ENCODE results near the gene NR2F2. TPM values are rescaled to one million over a fixed set of nuclear protein-coding genes. Genes with fewer than 3 reads are reported as not detected.

Gene NR2F2
- total and polyA plus RNA-seq, 2 of the 13 experiments (the other 11 are each of a cell fraction or from before 2014, with no cell fraction given): 3.5 to 4.7 TPM

DNA sequence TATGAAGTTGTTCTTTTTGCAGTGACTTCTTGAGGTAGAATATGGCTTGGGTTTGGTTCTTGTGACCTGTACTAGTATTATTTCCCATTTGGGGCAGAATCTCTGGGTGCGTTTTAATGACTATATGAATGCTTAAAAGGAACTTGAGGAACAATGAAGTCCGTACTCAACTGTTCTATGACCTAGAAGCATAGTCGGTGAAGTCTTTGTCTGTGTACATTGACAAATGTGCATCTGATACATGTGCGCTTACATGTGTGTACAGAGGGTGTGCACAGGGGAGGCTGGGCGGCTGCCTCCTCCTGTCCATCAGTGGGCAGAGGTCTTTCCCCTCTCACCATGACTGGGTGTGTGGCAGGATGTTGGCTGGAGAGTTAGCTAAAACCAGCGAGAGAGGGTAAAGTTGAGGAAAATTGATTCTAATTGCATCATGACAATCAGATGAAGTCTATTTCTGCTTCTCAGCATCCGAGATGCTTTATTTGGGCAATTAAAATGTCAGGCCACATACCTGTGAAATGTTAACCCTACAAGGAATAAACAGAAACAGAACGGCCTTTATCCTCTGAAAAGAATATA lies 1.0 kb upstream of the NR2F2 start:
- no peaks in the 10 kb centered on the region; a peak in 1 of 5 replicates for H3K27me3 ChIP-seq (ENCODE audit: control insufficient read depth in 1 of 2, insufficient read depth in 2 of 2, low read length in 2 of 2)
- no peaks in the 10 kb centered on the region for H3K9me3 ChIP-seq (ENCODE audit: low read length)
- 57% methylated on average over 8 of the region's 8 CpGs for WGBS (ENCODE audit: low lambda C conversion rate)
- H3K9ac ChIP-seq (ENCODE audit: insufficient read depth, low read depth, low read length): peak overlapping the region; percentile 74
- in situ Hi-C loops (cut with HindIII; ENCODE audit: extremely low pct_ligation_motif_present, low pct_unique_long_range_greater_than_20kb) (loop anchor here (5.0 to 25.0 kb wide), 4 partner anchors 67 to 1067 kb away; no protein-coding TSS in a partner anchor), intact Hi-C loops (cut with micrococcal nuclease; ENCODE audit: unreplicated experiment) (loop anchor here (5.0 to 10.0 kb wide), 2 partner anchors 255 to 277 kb away; no protein-coding TSS in a partner anchor)
- CTCF ChIA-PET (ENCODE audit: low intra/inter-chr PET ratio, low total read pairs): no interaction called here
- peaks cover 2 to 5% of the 10 kb centered on the region in 2 experiments; a peak in 1 of 5 replicates for H3K36me3 ChIP-seq (replicated peaks in 1 of 2; ENCODE audit: control insufficient read depth in 1 of 2, insufficient read depth in 2 of 2, low read length in 2 of 2)
- FAIRE-seq: no peak
- ATAC-seq: no peak
- H3K4me3 ChIP-seq (replicated peaks in 1 of 3; ENCODE audit: insufficient read depth in 1 of 3, low read depth in 2 of 3, low read length in 3 of 3): peak overlapping the region; percentile 70 to 82 (median 78)
- H3K4me1 ChIP-seq (ENCODE audit: insufficient read depth, low read length): peaks cover 43% of the 10 kb centered on the region
- peaks cover 9% of the 10 kb centered on the region for H4K20me1 ChIP-seq (ENCODE audit: insufficient read depth, low read length)
- BruUV-seq (replicated peaks): TSS peak; percentile 48
- peak overlapping the region; percentile 64 for H3K27ac ChIP-seq (ENCODE audit: extremely low read length, insufficient read depth, low read length)
- peaks cover 36% of the 10 kb centered on the region for H3K79me2 ChIP-seq (ENCODE audit: insufficient read depth, low read length)
- no peak for TF ChIP-seq SOX5 (CRISPR knock-in tag; IDR thresholded peaks at IDR 0.05; ENCODE audit: borderline replicate concordance)
- TF ChIP-seq SATB2 (CRISPR knock-in tag; IDR thresholded peaks at IDR 0.05): no peak
- no peak for TF ChIP-seq ZNF768 (CRISPR knock-in tag; IDR thresholded peaks at IDR 0.05)
- TF ChIP-seq SCMH1 (CRISPR knock-in tag; IDR thresholded peaks at IDR 0.05; ENCODE audit: borderline replicate concordance): no peak
- no peak for TF ChIP-seq ZNF33A (CRISPR knock-in tag; IDR thresholded peaks at IDR 0.05; ENCODE audit: borderline replicate concordance)
- no peak for TF ChIP-seq TOE1 (CRISPR knock-in tag; IDR thresholded peaks at IDR 0.05)
- no peak for TF ChIP-seq ZNF136 (CRISPR knock-in tag; IDR thresholded peaks at IDR 0.05; ENCODE audit: low read depth)
- no peak for TF ChIP-seq ZNF672 (CRISPR knock-in tag; IDR thresholded peaks at IDR 0.05)
- POLR2A ChIA-PET: interaction anchor here (1.5 kb wide), 1 partner anchor 10 kb away, joined by 16 read pairs; no protein-coding TSS in a partner anchor
- H3K4me2 ChIP-seq (ENCODE audit: low read depth, low read length): peak overlapping the region; percentile 86
- peak overlapping the region; percentile 50 for H2AFZ ChIP-seq (ENCODE audit: low read length)
- DNase-seq (ENCODE audit: low spot score): no peak

DNA sequence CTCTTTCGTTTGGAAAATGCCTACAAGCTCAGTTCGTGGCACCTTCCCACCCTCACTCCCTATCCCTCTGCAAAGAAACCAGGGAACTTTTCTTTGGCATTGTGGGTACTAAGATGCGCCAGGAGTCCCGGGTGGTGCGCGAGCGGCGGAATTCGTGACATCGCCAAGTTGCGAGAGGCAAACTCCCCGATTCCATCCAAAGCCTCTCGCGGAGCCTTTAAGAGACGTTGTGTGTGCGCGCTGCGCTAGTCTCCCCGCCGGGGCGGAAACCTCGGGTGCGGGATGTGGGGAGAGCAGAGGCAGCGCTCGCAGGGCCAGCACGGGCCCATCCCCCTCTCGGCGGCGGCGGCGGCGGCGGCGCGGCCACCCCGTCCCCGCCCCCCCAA lies 443 bp upstream of the NR2F2 start:
- Histone ChIP-seq H3K9ac (ENCODE audit: insufficient read depth, low read depth, low read length) (peak overlapping the region; percentile 74), H3K9me3 (ENCODE audit: low read length) (no peaks in the 10 kb centered on the region), H2AFZ (ENCODE audit: low read length) (peak overlapping the region; percentile 50), H4K20me1 (ENCODE audit: insufficient read depth, low read length) (peaks cover 15% of the 10 kb centered on the region), H3K4me1 (ENCODE audit: insufficient read depth, low read length) (peaks cover 43% of the 10 kb centered on the region), H3K36me3 (replicated peaks in 1 of 2; ENCODE audit: control insufficient read depth in 1 of 2, insufficient read depth in 2 of 2, low read length in 2 of 2) (peaks cover 5% of the 10 kb centered on the region in 2 experiments; a peak in 2 of 5 replicates), H3K27ac (ENCODE audit: extremely low read length, insufficient read depth, low read length) (peak overlapping the region; percentile 64), H3K27me3 (ENCODE audit: control insufficient read depth in 1 of 2, insufficient read depth in 2 of 2, low read length in 2 of 2) (no peaks in the 10 kb centered on the region; a peak in 1 of 5 replicates), H3K4me3 (replicated peaks in 1 of 3; ENCODE audit: insufficient read depth in 1 of 3, low read depth in 2 of 3, low read length in 3 of 3) (peak overlapping the region; percentile 70 to 82 (median 78)), H3K79me2 (ENCODE audit: insufficient read depth, low read length) (peaks cover 42% of the 10 kb centered on the region), H3K4me2 (ENCODE audit: low read depth, low read length) (peak overlapping the region; percentile 86)
- POLR2A ChIA-PET: interaction anchor here (1.0 to 2.8 kb wide), 7 partner anchors 9 to 1486 kb away, joined by 5 to 23 read pairs (median 7); no protein-coding TSS in a partner anchor
- FAIRE-seq (no peak), ATAC-seq (peak; percentile 3), DNase-seq (ENCODE audit: low spot score) (no peak)
- intact Hi-C loops (cut with micrococcal nuclease; ENCODE audit: unreplicated experiment): loop anchor here (1.0 to 5.0 kb wide), 3 partner anchors 9 to 1488 kb away; no protein-coding TSS in a partner anchor
- in situ Hi-C loops (cut with HindIII; ENCODE audit: extremely low pct_ligation_motif_present, low pct_unique_long_range_greater_than_20kb): loop anchor here (10.0 to 25.0 kb wide), 5 partner anchors 155 to 1068 kb away; no protein-coding TSS in a partner anchor
- CTCF ChIA-PET (ENCODE audit: low intra/inter-chr PET ratio, low total read pairs): no interaction called here
- no TSS peak for BruUV-seq (replicated peaks)
- 0% methylated on average over 16 of the region's 37 CpGs for WGBS (ENCODE audit: low lambda C conversion rate)
- peak; percentile 45; the same call in 1 of the 2 replicates for TF ChIP-seq GABPB1 (CRISPR knock-in tag; IDR thresholded peaks at IDR 0.05)
- TF ChIP-seq, protein P1, sequence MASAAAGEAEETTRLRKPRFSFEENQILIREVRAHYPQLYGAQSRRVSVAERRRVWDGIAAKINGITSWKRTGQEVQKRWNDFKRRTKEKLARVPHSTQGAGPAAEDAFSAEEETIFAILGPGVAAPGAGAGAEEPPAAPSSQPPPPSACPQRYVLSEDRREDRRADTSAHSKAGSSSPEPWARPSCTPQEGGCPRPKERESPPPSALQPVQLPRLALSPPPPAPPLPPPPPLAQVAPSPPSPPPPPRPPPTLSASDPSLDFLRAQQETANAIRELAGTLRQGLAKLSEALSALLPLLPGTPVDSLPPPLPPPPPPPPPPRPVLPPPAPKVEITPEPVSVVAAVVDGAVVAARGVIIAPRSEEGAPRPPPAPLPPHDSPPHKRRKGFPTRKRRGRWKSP (CRISPR knock-in tag; IDR thresholded peaks at IDR 0.05): peak; percentile 85; the same call in 1 of the 2 replicates
- no peak for TF ChIP-seq KLF11 (CRISPR knock-in tag; IDR thresholded peaks at IDR 0.05)
- TF ChIP-seq ZNF768 (CRISPR knock-in tag; IDR thresholded peaks at IDR 0.05): 0 out of 2 replicates have a peak, but pooled peaks have one; percentile 12
- TF ChIP-seq, protein P2, sequence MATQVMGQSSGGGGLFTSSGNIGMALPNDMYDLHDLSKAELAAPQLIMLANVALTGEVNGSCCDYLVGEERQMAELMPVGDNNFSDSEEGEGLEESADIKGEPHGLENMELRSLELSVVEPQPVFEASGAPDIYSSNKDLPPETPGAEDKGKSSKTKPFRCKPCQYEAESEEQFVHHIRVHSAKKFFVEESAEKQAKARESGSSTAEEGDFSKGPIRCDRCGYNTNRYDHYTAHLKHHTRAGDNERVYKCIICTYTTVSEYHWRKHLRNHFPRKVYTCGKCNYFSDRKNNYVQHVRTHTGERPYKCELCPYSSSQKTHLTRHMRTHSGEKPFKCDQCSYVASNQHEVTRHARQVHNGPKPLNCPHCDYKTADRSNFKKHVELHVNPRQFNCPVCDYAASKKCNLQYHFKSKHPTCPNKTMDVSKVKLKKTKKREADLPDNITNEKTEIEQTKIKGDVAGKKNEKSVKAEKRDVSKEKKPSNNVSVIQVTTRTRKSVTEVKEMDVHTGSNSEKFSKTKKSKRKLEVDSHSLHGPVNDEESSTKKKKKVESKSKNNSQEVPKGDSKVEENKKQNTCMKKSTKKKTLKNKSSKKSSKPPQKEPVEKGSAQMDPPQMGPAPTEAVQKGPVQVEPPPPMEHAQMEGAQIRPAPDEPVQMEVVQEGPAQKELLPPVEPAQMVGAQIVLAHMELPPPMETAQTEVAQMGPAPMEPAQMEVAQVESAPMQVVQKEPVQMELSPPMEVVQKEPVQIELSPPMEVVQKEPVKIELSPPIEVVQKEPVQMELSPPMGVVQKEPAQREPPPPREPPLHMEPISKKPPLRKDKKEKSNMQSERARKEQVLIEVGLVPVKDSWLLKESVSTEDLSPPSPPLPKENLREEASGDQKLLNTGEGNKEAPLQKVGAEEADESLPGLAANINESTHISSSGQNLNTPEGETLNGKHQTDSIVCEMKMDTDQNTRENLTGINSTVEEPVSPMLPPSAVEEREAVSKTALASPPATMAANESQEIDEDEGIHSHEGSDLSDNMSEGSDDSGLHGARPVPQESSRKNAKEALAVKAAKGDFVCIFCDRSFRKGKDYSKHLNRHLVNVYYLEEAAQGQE (IDR thresholded peaks at IDR 0.05; ENCODE audit: borderline replicate concordance in 1 of 2, low read depth in 1 of 2, low read length in 2 of 2): no peak
